ENCODE measurements around the gene MLLT10.

The MLLT10 gene

DNA sequence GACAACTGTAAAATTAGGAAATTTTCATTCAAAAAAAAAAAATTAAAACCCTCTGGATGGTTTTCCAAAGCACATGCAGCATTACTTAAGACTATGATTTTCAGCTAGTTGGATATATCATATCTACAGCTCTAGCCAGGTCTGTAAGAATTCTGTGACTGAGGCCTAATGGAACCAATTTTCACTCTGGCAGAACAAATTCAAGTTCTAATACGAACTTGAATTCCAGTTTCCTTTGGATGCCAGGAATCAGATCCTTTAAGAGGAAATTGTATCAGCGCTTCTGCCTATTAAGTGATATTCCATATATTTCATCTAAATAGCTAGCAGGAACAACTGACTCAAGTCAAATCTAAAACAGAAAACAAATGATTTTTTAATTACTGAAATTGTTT lies 43.3 kb upstream of the MLLT10 start:
- no peak for DNase-seq (ENCODE audit: low read depth)
- no peak overlapping the region for H3K4me3 ChIP-seq (ENCODE audit: low read depth, low read length)
- TF ChIP-seq, protein P1, sequence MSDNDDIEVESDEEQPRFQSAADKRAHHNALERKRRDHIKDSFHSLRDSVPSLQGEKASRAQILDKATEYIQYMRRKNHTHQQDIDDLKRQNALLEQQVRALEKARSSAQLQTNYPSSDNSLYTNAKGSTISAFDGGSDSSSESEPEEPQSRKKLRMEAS (IDR thresholded peaks at IDR 0.05; ENCODE audit: low read depth, low read length): no peak
- TF ChIP-seq MYC (IDR thresholded peaks at IDR 0.05; ENCODE audit: low read depth, low read length): no peak
- TF ChIP-seq, protein P2, sequence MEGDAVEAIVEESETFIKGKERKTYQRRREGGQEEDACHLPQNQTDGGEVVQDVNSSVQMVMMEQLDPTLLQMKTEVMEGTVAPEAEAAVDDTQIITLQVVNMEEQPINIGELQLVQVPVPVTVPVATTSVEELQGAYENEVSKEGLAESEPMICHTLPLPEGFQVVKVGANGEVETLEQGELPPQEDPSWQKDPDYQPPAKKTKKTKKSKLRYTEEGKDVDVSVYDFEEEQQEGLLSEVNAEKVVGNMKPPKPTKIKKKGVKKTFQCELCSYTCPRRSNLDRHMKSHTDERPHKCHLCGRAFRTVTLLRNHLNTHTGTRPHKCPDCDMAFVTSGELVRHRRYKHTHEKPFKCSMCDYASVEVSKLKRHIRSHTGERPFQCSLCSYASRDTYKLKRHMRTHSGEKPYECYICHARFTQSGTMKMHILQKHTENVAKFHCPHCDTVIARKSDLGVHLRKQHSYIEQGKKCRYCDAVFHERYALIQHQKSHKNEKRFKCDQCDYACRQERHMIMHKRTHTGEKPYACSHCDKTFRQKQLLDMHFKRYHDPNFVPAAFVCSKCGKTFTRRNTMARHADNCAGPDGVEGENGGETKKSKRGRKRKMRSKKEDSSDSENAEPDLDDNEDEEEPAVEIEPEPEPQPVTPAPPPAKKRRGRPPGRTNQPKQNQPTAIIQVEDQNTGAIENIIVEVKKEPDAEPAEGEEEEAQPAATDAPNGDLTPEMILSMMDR (IDR thresholded peaks at IDR 0.05; ENCODE audit: low read depth, low read length): no peak
- no peak for TF ChIP-seq POLR2A (IDR thresholded peaks at IDR 0.05; ENCODE audit: extremely low read depth, insufficient read length)

DNA sequence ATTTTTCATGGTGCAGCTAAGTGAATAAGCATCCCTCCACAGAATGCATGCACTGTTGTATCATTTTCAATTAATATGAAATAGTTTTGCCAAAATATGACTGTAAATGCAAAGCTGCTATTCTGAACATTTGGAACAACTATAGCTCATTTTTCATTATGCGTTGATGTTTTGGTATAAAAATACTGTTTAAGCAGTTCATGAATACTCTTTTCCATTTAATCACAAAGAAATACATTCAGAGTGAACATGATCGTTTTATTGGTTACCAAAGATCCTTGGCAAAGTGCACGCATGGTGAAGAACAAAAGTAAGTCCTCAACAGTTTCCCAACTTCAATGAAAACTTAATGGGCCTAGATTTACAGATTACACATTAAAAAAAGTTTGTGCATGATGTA lies 41.6 kb upstream of the MLLT10 start:
- DNase-seq (ENCODE audit: low read depth): no peak
- TF ChIP-seq, protein P2 (IDR thresholded peaks at IDR 0.05; ENCODE audit: low read depth, low read length): no peak
- no peak overlapping the region for H3K4me3 ChIP-seq (ENCODE audit: low read depth, low read length)

DNA sequence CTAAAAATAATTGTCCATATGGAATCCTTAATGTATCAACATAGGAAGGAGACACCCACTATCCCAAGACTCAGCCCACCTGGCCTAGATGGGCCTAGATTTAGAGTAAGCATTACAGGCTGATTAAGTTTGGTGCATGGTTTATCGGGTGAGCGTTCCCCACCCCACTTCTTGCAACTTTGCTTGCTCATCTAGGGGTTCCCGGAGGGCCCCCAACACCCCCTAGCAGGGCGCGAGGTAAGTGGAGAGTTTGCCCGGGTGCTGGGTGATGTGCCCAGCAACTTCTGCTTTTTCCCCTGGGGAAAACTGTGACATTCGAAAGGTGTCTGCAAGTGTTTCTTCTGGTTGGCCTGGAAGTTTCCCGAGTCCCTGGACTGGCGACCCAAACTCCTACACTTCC lies 40.2 kb upstream of the MLLT10 start:
- peak overlapping the region; percentile 65 for H3K4me3 ChIP-seq (ENCODE audit: low read depth, low read length)
- TF ChIP-seq, protein P2 (IDR thresholded peaks at IDR 0.05; ENCODE audit: low read depth, low read length): no peak
- TF ChIP-seq, protein P1 (IDR thresholded peaks at IDR 0.05; ENCODE audit: low read depth, low read length): no peak
- no peak for TF ChIP-seq POLR2A (IDR thresholded peaks at IDR 0.05; ENCODE audit: extremely low read depth, insufficient read length)
- no peak for TF ChIP-seq MYC (IDR thresholded peaks at IDR 0.05; ENCODE audit: low read depth, low read length)
- peak; percentile 48 for DNase-seq (ENCODE audit: low read depth)

DNA sequence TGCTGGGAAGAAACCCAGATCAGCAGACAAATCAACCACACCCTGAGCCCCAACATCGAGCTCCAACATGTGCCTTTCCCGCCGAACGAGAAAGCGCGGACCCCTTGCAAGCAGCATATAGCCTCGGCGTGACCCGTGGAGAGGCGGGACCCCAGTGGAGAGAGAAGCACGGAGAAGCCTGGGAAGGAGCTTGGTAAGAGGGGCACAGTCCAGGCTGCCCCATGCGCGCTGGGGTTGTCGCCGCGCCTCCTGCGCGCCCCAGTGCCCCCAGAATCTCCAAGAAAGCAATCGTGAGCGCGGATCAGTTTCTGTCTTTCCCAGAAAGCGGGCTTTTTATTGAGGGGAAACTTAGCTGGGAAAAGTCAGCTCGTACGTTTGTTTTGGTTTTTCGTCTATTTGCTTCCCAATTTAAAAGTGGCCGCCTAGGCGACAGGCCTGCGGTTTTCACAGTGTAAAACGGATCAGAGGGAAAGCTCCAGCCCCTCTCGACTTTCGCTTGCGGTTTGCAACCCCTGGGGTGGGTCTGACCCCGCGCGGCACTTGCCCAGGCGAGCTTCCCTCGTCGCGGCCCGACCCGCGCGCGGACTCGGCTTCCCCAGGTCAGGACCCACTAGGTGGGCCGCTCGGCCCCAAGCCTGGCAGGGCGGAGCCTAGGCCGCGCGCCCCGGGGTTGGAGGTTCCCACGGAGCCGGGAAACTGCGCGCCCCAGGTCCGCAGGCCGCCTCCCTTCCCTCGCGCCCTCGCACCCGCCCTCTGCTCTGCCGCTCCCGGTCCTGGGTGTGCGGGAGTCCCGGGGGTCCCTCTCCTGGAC lies 39.6 kb upstream of the MLLT10 start:
- DNase-seq (ENCODE audit: low read depth): peak; percentile 61
- TF ChIP-seq POLR2A (IDR thresholded peaks at IDR 0.05; ENCODE audit: extremely low read depth, insufficient read length) (no peak), MYC (IDR thresholded peaks at IDR 0.05; ENCODE audit: low read depth, low read length) (no peak)
- TF ChIP-seq, protein P2 (IDR thresholded peaks at IDR 0.05; ENCODE audit: low read depth, low read length): no peak
- TF ChIP-seq, protein P1 (IDR thresholded peaks at IDR 0.05; ENCODE audit: low read depth, low read length): no peak

DNA sequence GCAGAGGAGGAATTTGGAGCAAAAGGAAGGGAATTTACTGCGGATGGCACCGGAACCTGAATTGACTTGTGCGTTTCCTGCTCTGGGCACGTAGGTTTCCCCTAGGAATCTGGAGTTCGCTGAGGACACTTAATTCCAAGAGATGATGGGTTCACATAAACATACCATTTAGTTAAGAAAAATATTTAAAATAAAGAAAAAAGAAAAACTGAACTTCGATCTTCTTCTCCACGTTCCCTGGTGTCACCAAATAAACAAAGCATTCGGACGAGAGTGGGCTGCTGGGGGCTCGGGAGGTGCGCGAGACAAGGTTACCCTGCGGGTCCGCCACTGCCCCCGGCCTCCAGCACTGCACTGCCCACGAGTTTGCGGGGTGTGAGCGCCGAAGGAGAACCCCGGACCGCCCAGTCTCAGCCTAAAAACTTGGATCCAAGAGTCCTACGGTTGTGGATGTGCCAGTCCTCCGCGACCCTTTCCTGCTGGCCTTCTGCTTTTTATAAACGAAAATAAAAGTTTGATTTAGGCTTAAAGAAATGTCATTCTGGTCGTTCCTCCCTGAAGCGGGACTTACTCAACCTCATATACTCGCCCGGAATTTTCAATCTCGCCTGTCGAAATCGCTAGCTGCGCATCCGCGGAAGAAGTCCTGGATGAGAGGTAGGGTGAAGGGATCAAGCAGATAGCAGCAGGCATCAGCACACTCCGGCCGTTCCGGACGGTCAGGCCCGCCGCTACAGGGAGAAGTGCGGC lies 38.9 kb upstream of the MLLT10 start:
- DNase-seq (ENCODE audit: low read depth): no peak
- TF ChIP-seq, protein P1 (IDR thresholded peaks at IDR 0.05; ENCODE audit: low read depth, low read length): no peak
- TF ChIP-seq, protein P2 (IDR thresholded peaks at IDR 0.05; ENCODE audit: low read depth, low read length): no peak
- no peak for TF ChIP-seq POLR2A (IDR thresholded peaks at IDR 0.05; ENCODE audit: extremely low read depth, insufficient read length)
- TF ChIP-seq MYC (IDR thresholded peaks at IDR 0.05; ENCODE audit: low read depth, low read length): no peak

More for the DNA sequence above, 39.6 kb upstream of the MLLT10 start:
- H3K4me3 ChIP-seq (ENCODE audit: low read depth, low read length): peak overlapping the region; percentile 65

More for the DNA sequence above, 38.9 kb upstream of the MLLT10 start:
- H3K4me3 ChIP-seq (ENCODE audit: low read depth, low read length): peak overlapping the region; percentile 65

Data from NB4 (cell line).